Gastroesophageal sphincter (tissue), 4 donors: ENCODE measurements around the gene BDNF. TPM values are rescaled to one million over a fixed set of nuclear protein-coding genes. Genes with fewer than 3 reads are reported as not detected.
"Not testable (repeated sequence)": the region's sequence is repeated elsewhere in the genome, so short reads cannot be mapped to it uniquely, and the experiment has no call there.

Source experiments
- ATAC-seq: fragments of 150-250 bp; one replicate; pipeline ENCODE4 v1.9.1; 2016; ENCODE audit warnings: mild to moderate bottlenecking, moderate library complexity
- H3K27ac ChIP-seq, 4 donors: fragments of 200-600 bp; sonication (generic) in 3 of 4; 1 replicate in 3 of 4; 2 replicates in 1 of 4; pipeline ENCODE4 v1.5.1; 2016 to 2019
- H3K27me3 ChIP-seq: fragments of 200-600 bp; sonication (generic); one replicate; pipeline ENCODE4 v1.5.1; 2019
- H3K36me3 ChIP-seq, 2 donors: fragments of 200-600 bp; sonication (generic); one replicate each; pipeline ENCODE4 v1.5.1; 2019; ENCODE audit warnings: control low read depth in 1 of 2
- H3K4me1 ChIP-seq, 3 donors: fragments of 200-600 bp; sonication (generic); 1 replicate in 2 of 3; 2 replicates in 1 of 3; pipeline ENCODE4 v1.5.1; 2016 to 2019; ENCODE audit warnings: control low read depth in 2 of 3
- H3K4me3 ChIP-seq, 2 donors: fragments of 200-600 bp; sonication (generic); one replicate each; pipeline ENCODE4 v1.5.1; 2019; ENCODE audit warnings: mild to moderate bottlenecking in 1 of 2, moderate library complexity in 1 of 2
- H3K9me3 ChIP-seq, 3 donors: fragments of 200-600 bp; sonication (generic); one replicate each; pipeline ENCODE4 v1.5.1; 2017 to 2019; ENCODE audit warnings: control low read depth in 2 of 3
- EP300 ChIP-seq: sonication (generic); formaldehyde crosslinking; IDR thresholded peaks from one replicate; pipeline ENCODE4 v1.6.1; 2017; ENCODE audit warnings: antibody characterized with exemption, mild to moderate bottlenecking
- POLR2A ChIP-seq, 2 donors: fragments of 450-650 bp; IDR thresholded peaks; one replicate each; pipeline ENCODE4 v1.6.1; 2017; ENCODE audit warnings: antibody characterized with exemption in 2 of 2, mild to moderate bottlenecking in 2 of 2, moderate library complexity in 1 of 2
- POLR2AphosphoS5 ChIP-seq: sonication (generic); formaldehyde crosslinking; IDR thresholded peaks from one replicate; pipeline ENCODE4 v1.6.1; 2017; ENCODE audit warnings: antibody characterized with exemption
- WGBS, 2 donors: methylation state at CpG; one replicate each; pipeline ENCODE4 v1.1.5; 2018; ENCODE audit warnings: low coverage in 1 of 2; 5-methylcytosine and 5-hydroxymethylcytosine counted together
- total RNA-seq, 4 donors: library from RNA; depleted of rRNA; stranded (reverse); fragments of >200 nt; gene quantifications; one replicate each; pipeline ENCODE4 v1.1.0, GENCODE V29; 2016
- TF ChIP-seq, protein P1 (sequence below), 4 experiments: fragments of 200-600 bp in 2 of 4; fragments of 450-650 bp in 2 of 4; sonication (generic) in 1 of 4; IDR thresholded peaks; one replicate each; pipeline ENCODE4 v1.5.1; 2017 to 2019; ENCODE audit warnings: antibody characterized with exemption in 4 of 4, mild to moderate bottlenecking in 2 of 4, moderate library complexity in 2 of 4

Gene BDNF
- total RNA-seq, 4 donors from 2014 or later, result 0.31 to 0.62 (median 0.37) TPM; not detected in 1

DNA sequence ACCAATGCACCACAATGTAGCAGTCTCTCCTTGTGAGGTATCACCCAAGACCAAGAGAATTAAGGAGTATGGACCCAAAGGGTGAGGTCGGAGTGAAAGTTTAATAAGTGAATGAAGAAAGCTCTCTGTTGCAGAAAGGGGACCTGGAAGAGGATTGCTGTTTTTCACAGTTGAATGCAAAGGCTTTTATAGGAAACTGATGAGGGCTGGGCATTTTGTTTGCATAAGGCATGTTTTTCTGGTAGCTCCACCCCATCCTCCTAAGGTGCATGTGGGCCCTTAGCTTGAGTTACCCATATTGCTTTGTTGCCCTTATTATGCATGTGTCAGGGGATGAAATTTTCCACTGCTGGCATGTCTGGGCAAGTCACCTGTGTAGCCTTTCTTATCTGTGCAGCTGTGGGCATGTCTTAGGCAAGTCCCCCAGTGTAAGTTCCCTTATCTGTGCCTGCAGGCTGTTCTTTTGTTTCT is 64.7 kb downstream of the BDNF start:
- no peaks in the 10 kb centered on the region for H3K27me3 ChIP-seq
- no peak for ATAC-seq
- no peaks in the 10 kb centered on the region for H3K4me1 ChIP-seq
- peaks cover 0 to 12% (median 0%) of the 10 kb centered on the region in 3 donors for H3K9me3 ChIP-seq
- WGBS, 2 donors, result 100% methylated on average over 1 of the region's 1 CpG
- no peak overlapping the region for H3K4me3 ChIP-seq
- no peak overlapping the region for H3K27ac ChIP-seq
- peaks cover 0 to 8% of the 10 kb centered on the region in 2 donors for H3K36me3 ChIP-seq
- TF ChIP-seq EP300 (no peak), POLR2AphosphoS5 (no peak), POLR2A (IDR thresholded peaks at IDR 0.05) (no peak)
- TF ChIP-seq, protein P1, sequence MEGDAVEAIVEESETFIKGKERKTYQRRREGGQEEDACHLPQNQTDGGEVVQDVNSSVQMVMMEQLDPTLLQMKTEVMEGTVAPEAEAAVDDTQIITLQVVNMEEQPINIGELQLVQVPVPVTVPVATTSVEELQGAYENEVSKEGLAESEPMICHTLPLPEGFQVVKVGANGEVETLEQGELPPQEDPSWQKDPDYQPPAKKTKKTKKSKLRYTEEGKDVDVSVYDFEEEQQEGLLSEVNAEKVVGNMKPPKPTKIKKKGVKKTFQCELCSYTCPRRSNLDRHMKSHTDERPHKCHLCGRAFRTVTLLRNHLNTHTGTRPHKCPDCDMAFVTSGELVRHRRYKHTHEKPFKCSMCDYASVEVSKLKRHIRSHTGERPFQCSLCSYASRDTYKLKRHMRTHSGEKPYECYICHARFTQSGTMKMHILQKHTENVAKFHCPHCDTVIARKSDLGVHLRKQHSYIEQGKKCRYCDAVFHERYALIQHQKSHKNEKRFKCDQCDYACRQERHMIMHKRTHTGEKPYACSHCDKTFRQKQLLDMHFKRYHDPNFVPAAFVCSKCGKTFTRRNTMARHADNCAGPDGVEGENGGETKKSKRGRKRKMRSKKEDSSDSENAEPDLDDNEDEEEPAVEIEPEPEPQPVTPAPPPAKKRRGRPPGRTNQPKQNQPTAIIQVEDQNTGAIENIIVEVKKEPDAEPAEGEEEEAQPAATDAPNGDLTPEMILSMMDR (IDR thresholded peaks at IDR 0.05), result no peak

DNA sequence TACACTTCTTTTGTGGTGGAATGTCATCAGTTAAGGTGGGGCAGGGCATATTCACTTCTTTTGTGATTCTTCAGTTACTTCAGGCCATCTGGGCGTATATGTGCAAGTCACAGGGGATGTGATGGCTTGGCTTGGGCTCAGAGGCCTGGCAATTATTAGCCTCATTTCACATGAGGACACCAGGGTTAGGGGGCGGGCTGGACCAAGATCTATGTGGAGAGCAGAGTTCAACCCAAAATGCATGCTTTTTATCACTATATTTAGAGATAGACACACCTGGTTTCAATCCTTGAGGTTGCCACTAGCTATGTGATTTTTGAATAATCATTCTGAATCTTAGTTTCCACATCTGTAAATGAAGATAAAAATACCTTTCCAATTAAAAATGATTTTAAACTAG is 65.5 kb downstream of the BDNF start:
- not testable (repeated sequence) for H3K4me3 ChIP-seq, H3K4me1 ChIP-seq, ATAC-seq, H3K36me3 ChIP-seq, H3K27ac ChIP-seq, H3K27me3 ChIP-seq
- H3K9me3 ChIP-seq, result peaks cover 0 to 12% (median 0%) of the 10 kb centered on the region in 3 donors
- WGBS, 2 donors, result 100% methylated on average over 1 of the region's 2 CpGs; no CpG with 5 or more reads in 1 of the 2 donors

DNA sequence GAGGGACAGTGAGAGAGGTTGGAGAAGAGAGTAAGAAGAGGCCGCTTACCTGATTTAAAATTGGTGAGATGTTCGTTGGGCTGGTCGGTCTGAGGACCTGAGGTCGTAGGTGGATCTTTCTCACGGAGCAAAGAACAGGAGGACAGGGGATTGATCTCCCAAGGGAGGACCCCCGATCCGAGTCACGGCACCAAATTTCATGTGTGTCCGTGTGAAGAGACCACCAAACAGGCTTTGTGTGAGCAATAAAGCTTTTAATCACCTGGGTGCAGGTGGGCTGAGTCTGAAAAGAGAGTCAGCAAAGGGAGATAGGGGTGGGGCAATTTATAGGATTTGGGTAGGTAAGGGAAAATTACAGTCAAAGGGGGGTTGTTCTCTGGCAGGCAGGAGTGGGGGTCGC is 66.0 kb downstream of the BDNF start:
- WGBS, 2 donors, result 60 to 90% methylated on average over 1 to 10 of the region's 10 CpGs
- not testable (repeated sequence) for H3K27me3 ChIP-seq, H3K4me3 ChIP-seq, ATAC-seq, H3K36me3 ChIP-seq, H3K27ac ChIP-seq, H3K4me1 ChIP-seq
- peaks cover 0 to 12% (median 0%) of the 10 kb centered on the region in 3 donors for H3K9me3 ChIP-seq

DNA sequence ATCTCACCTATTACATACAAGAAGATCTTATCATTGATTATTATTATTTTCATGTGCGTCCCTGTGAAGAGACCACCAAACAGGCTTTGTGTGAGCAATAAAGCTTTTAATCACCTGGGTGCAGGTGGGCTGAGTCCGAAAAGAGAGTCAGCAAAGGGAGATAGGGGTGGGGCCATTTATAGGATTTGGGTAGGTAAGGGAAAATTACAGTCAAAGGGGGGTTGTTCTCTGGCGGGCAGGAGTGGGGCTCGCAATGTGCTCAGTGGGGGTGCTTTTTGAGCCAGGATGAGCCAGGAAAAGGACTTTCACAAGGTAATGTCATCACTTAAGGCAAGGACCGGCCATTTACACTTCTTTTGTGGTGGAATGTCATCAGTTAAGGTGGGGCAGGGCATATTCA is 71.2 kb downstream of the BDNF start:
- not testable (repeated sequence) for H3K4me3 ChIP-seq, H3K27ac ChIP-seq, H3K9me3 ChIP-seq, H3K27me3 ChIP-seq, H3K36me3 ChIP-seq, H3K4me1 ChIP-seq, ATAC-seq
- WGBS, 2 donors, result 92 to 94% methylated on average over 3 to 4 of the region's 5 CpGs

DNA sequence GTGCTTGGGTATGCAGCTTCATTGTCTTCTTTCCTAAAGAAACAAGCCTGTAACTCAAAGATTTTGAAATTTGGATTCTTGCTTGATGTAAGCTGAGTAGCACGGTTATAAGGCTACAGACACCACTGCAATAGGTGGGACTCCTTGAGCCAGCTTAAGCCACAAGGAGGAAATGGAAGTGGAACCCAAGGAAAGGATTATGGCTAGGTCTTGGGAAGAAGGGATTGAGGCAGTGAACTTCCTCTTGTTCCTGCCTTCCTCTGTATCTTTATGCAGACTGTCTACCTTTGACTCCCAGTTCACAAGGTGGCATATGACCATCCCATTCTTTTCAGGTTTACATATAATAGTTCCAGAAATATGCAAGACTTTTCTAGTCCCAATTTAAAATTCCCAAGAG is 72.3 kb downstream of the BDNF start:
- H3K4me1 ChIP-seq, result no peaks in the 10 kb centered on the region
- ATAC-seq, result no peak
- H3K9me3 ChIP-seq, result no peaks in the 10 kb centered on the region
- no peaks in the 10 kb centered on the region for H3K27me3 ChIP-seq
- H3K4me3 ChIP-seq, result no peak overlapping the region
- no peaks in the 10 kb centered on the region for H3K36me3 ChIP-seq
- TF ChIP-seq EP300 (no peak), POLR2A (IDR thresholded peaks at IDR 0.05) (no peak), POLR2AphosphoS5 (no peak)
- TF ChIP-seq, protein P1 (IDR thresholded peaks at IDR 0.05), result no peak
- 73% methylated on average over 1 of the region's 1 CpG; no CpG with 5 or more reads in 1 of the 2 donors for WGBS, 2 donors
- H3K27ac ChIP-seq, result no peak overlapping the region

DNA sequence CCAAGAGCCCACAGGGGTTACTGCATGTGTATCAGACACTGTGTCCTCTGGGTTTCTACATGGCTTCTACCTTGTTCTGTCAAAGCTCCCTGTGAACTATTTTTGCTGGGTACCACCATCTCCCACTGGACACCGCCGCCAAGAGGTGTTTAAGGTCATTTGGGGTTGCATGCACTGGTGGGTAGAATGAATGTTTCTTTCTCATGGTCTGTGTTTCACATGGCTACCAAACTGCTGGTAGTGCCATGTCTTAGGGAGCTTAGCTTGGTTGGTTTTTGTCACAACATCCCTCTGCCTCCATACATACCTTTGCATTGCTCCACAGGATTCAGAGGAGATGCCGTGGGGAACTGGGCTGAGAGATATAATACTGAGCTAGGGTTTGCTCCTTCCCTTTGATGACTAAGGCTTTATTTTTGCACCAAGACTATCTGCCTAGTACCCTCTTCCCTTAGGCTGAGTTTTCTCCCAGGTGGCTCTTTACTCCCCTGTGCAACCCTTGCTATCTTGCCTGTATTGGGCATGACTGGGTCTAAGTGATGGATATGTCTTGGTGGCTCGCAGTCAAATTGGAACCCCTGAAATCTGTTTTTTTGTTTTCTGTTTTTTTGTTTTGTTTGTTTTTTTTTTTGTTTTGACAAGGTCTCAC is 73.2 kb downstream of the BDNF start:
- Histone ChIP-seq H3K4me3 (no peak overlapping the region), H3K4me1 (no peaks in the 10 kb centered on the region), H3K27me3 (no peaks in the 10 kb centered on the region), H3K9me3 (no peaks in the 10 kb centered on the region), H3K27ac (no peak overlapping the region), H3K36me3 (no peaks in the 10 kb centered on the region)
- no peak for ATAC-seq
- TF ChIP-seq EP300, result no peak
- TF ChIP-seq POLR2A (IDR thresholded peaks at IDR 0.05), result no peak
- TF ChIP-seq POLR2AphosphoS5, result no peak
- WGBS, 2 donors, result 83 to 97% methylated on average over 1 to 3 of the region's 4 CpGs

DNA sequence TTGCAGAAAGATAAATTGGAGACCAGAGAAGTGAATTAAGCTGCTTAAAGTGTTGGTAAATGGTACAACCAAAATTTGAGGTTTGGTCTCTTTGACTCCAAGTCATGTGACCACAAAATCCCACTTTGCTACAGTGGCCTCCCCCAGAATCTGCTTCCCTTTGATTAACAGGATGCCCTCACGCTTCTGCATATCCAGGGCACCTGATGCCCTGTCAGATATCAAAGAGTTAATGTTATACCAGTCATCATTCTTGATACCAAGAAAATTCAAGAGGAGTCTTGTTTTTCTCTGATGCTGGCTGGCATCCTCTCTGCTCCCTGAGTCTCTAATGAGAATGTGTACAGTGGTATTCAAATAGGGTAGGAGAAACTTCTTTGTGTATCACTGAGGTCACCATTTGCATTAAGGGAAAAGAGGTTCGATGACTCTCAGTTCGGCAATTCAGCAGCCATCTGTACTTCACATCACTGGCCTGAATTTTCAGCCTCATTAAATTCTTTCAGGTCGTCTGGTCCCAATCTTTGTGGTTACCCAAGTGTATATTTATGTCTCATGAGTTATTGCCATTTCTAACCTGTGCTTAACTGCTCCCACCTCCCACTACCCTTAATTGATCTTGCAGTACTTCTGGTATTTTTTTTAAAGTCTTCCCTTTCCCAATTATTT is 73.9 kb downstream of the BDNF start:
- H3K4me3 ChIP-seq, result no peak overlapping the region
- 81 to 92% methylated on average over 4 of the region's 4 CpGs for WGBS, 2 donors
- no peak for ATAC-seq
- H3K36me3 ChIP-seq, result no peaks in the 10 kb centered on the region
- TF ChIP-seq POLR2A (IDR thresholded peaks at IDR 0.05) (no peak), POLR2AphosphoS5 (no peak), EP300 (no peak)
- TF ChIP-seq, protein P1 (IDR thresholded peaks at IDR 0.05), result no peak
- no peak overlapping the region for H3K27ac ChIP-seq
- H3K9me3 ChIP-seq, result no peaks in the 10 kb centered on the region
- H3K27me3 ChIP-seq, result no peaks in the 10 kb centered on the region
- H3K4me1 ChIP-seq, result no peaks in the 10 kb centered on the region
